Measurements from ENCODE around the gene ADAMTSL5. TPM values are rescaled to one million over a fixed set of nuclear protein-coding genes. Genes with fewer than 3 reads are reported as not detected.
A peak's percentile ranks its signal among the peaks of the same experiment; 100 is the strongest.

Gene ADAMTSL5
- total RNA-seq, 5 donors from 2014 or later (not counting 1 experiment from before 2014, with no cell fraction given) = 5.7 to 7.9 (median 6.9) TPM

- peak; percentile 21 to 30 (median 26) for ATAC-seq (replicated peaks in 1 of 4)
- Mint-ChIP-seq H3K36me3 (no peaks in the 10 kb centered on the region), H3K4me3 (peak overlapping the region; percentile 64 to 78 (median 71)), H3K27ac (no peak overlapping the region), H3K9me3 (no peaks in the 10 kb centered on the region), H3K27me3 (peaks cover 0 to 7% of the 10 kb centered on the region in 2 donors), H3K4me1 (peaks cover 11 to 19% (median 12%) of the 10 kb centered on the region in 3 donors)
- peaks cover 5 to 8% of the 10 kb centered on the region in 2 donors for H3K36me3 ChIP-seq (ENCODE audit: control insufficient read depth in 2 of 2, extremely low read depth in 1 of 2, insufficient read depth in 1 of 2, low read length in 1 of 2)
- CTCF ChIA-PET = no interaction called here
- no peak overlapping the region for H3K27ac ChIP-seq (ENCODE audit: low read length)
- H3K27me3 ChIP-seq (replicated peaks in 1 of 2; ENCODE audit: control insufficient read depth in 2 of 2, extremely low read depth in 1 of 2, insufficient read depth in 2 of 2, low read length in 1 of 2) = peaks cover 0 to 60% of the 10 kb centered on the region in 2 experiments
- H3K9me3 ChIP-seq = no peaks in the 10 kb centered on the region
- 14% methylated on average over 20 of the region's 28 CpGs for WGBS (ENCODE audit: insufficient coverage)
- POLR2A ChIA-PET = interaction anchor here in 1 of 2 donors (0.6 kb wide), 1 partner anchor 202 kb away, joined by 4 read pairs; the partner anchor contains the start of gene CIRBP
- H3K4me1 ChIP-seq (ENCODE audit: control insufficient read depth in 1 of 2, extremely low read depth in 1 of 2, insufficient read depth in 2 of 2, low read length in 2 of 2) = peaks cover 11 to 68% of the 10 kb centered on the region in 2 experiments
- H3K4me3 ChIP-seq (ENCODE audit: control insufficient read depth in 1 of 2, extremely low read depth in 1 of 2, low read length in 1 of 2) = peak overlapping the region; percentile 53 to 72
- DNase-seq = peak in 1 of 35 experiments; percentile 44
These were observed 41.8 kb downstream of the ADAMTSL5 start for GRCh38 chr19:1471010-1471514.

GRCh38 chr19:1470305-1471009 is 42.4 kb downstream of the ADAMTSL5 start:
- peaks cover 11 to 19% (median 12%) of the 10 kb centered on the region in 3 donors for H3K4me1 Mint-ChIP-seq
- CTCF ChIA-PET = no interaction called here
- Histone ChIP-seq H3K9me3 (no peaks in the 10 kb centered on the region), H3K4me1 (ENCODE audit: control insufficient read depth in 1 of 2, extremely low read depth in 1 of 2, insufficient read depth in 2 of 2, low read length in 2 of 2) (peaks cover 11 to 69% of the 10 kb centered on the region in 2 experiments), H3K4me3 (ENCODE audit: control insufficient read depth in 1 of 2, extremely low read depth in 1 of 2, low read length in 1 of 2) (peak overlapping the region; percentile 53 to 72), H3K36me3 (ENCODE audit: control insufficient read depth in 2 of 2, extremely low read depth in 1 of 2, insufficient read depth in 1 of 2, low read length in 1 of 2) (peaks cover 3 to 5% of the 10 kb centered on the region in 2 donors), H3K27ac (ENCODE audit: low read length) (no peak overlapping the region), H3K27me3 (replicated peaks in 1 of 2; ENCODE audit: control insufficient read depth in 2 of 2, extremely low read depth in 1 of 2, insufficient read depth in 2 of 2, low read length in 1 of 2) (peaks cover 0 to 66% of the 10 kb centered on the region in 2 experiments)
- no peaks in the 10 kb centered on the region for H3K36me3 Mint-ChIP-seq
- no peaks in the 10 kb centered on the region for H3K9me3 Mint-ChIP-seq
- no peak overlapping the region for H3K27ac Mint-ChIP-seq
- under 1% methylated on average over 64 of the region's 67 CpGs for WGBS (ENCODE audit: insufficient coverage)
- H3K4me3 Mint-ChIP-seq = peak overlapping the region; percentile 68 to 78 (median 71)
- H3K27me3 Mint-ChIP-seq = peaks cover 0 to 9% of the 10 kb centered on the region in 2 donors
- DNase-seq (peak; percentile 30 to 80 (median 62)), ATAC-seq (replicated peaks in 1 of 4) (peak; percentile 70 to 76 (median 74))
- POLR2A ChIA-PET = no interaction called here

DNA sequence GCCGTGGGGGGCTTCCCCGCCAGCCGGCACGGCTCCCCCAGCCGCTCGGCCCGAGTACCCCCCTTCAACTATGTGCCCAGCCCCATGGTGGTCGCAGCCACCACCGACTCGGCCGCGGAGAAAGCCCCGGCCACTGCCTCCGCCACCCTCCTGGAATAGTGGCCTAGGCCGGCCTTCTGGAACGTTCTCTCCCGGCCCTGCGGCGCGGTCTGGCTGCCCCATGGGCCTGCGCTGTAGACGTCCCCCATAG is 42.8 kb downstream of the ADAMTSL5 start:
- Mint-ChIP-seq H3K4me3 (peak overlapping the region; percentile 68 to 78 (median 71)), H3K27me3 (peaks cover 0 to 9% of the 10 kb centered on the region in 2 donors), H3K27ac (no peak overlapping the region), H3K36me3 (no peaks in the 10 kb centered on the region), H3K9me3 (no peaks in the 10 kb centered on the region), H3K4me1 (peaks cover 11 to 19% (median 12%) of the 10 kb centered on the region in 3 donors)
- peaks cover 0 to 70% of the 10 kb centered on the region in 2 experiments for H3K27me3 ChIP-seq (replicated peaks in 1 of 2; ENCODE audit: control insufficient read depth in 2 of 2, extremely low read depth in 1 of 2, insufficient read depth in 2 of 2, low read length in 1 of 2)
- H3K36me3 ChIP-seq (ENCODE audit: control insufficient read depth in 2 of 2, extremely low read depth in 1 of 2, insufficient read depth in 1 of 2, low read length in 1 of 2) = peaks cover 3 to 5% of the 10 kb centered on the region in 2 donors
- H3K4me1 ChIP-seq (ENCODE audit: control insufficient read depth in 1 of 2, extremely low read depth in 1 of 2, insufficient read depth in 2 of 2, low read length in 2 of 2) = peaks cover 11 to 69% of the 10 kb centered on the region in 2 experiments
- ChIA-PET CTCF (no interaction called here), POLR2A (no interaction called here)
- H3K9me3 ChIP-seq = no peaks in the 10 kb centered on the region
- WGBS (ENCODE audit: insufficient coverage) = 5% methylated on average over 17 of the region's 22 CpGs
- H3K4me3 ChIP-seq (ENCODE audit: control insufficient read depth in 1 of 2, extremely low read depth in 1 of 2, low read length in 1 of 2) = peak overlapping the region; percentile 53 to 72
- no peak overlapping the region for H3K27ac ChIP-seq (ENCODE audit: low read length)
- DNase-seq (no peak), ATAC-seq (replicated peaks in 1 of 4) (no peak)

GRCh38 chr19:1469255-1470054 is 43.4 kb downstream of the ADAMTSL5 start:
- peak in 4 of 35 experiments; percentile 20 to 55 (median 37) for DNase-seq
- peaks cover 0 to 75% of the 10 kb centered on the region in 2 experiments for H3K27me3 ChIP-seq (replicated peaks in 1 of 2; ENCODE audit: control insufficient read depth in 2 of 2, extremely low read depth in 1 of 2, insufficient read depth in 2 of 2, low read length in 1 of 2)
- WGBS (ENCODE audit: insufficient coverage) = 2% methylated on average over 117 of the region's 117 CpGs
- H3K4me3 ChIP-seq (ENCODE audit: control insufficient read depth in 1 of 2, extremely low read depth in 1 of 2, low read length in 1 of 2) = peak overlapping the region; percentile 53 to 72
- no peaks in the 10 kb centered on the region for H3K36me3 Mint-ChIP-seq
- H3K4me3 Mint-ChIP-seq = peak overlapping the region in 1 of 3 donors; percentile 78
- H3K9me3 Mint-ChIP-seq = no peaks in the 10 kb centered on the region
- H3K27ac Mint-ChIP-seq = no peak overlapping the region
- peak; percentile 26 to 50 (median 46) for ATAC-seq (replicated peaks in 1 of 4)
- H3K9me3 ChIP-seq = no peaks in the 10 kb centered on the region
- CTCF ChIA-PET = interaction anchor here in 1 of 2 donors (0.6 kb wide), 1 partner anchor 285 kb away, joined by 4 read pairs; no protein-coding TSS in a partner anchor
- H3K4me1 ChIP-seq (ENCODE audit: control insufficient read depth in 1 of 2, extremely low read depth in 1 of 2, insufficient read depth in 2 of 2, low read length in 2 of 2) = peaks cover 11 to 69% of the 10 kb centered on the region in 2 experiments
- H3K4me1 Mint-ChIP-seq = peaks cover 9 to 19% (median 12%) of the 10 kb centered on the region in 3 donors
- peaks cover 0 to 11% of the 10 kb centered on the region in 2 donors for H3K27me3 Mint-ChIP-seq
- POLR2A ChIA-PET = no interaction called here
- H3K27ac ChIP-seq (ENCODE audit: low read length) = no peak overlapping the region
- H3K36me3 ChIP-seq (ENCODE audit: control insufficient read depth in 2 of 2, extremely low read depth in 1 of 2, insufficient read depth in 1 of 2, low read length in 1 of 2) = peaks cover under 1 to 3% of the 10 kb centered on the region in 2 donors

GRCh38 chr19:1468821-1469254 is 44.0 kb downstream of the ADAMTSL5 start:
- Mint-ChIP-seq H3K9me3 (no peaks in the 10 kb centered on the region), H3K27me3 (peaks cover 0 to 11% of the 10 kb centered on the region in 2 donors), H3K4me3 (peak overlapping the region; percentile 3 to 54 (median 25)), H3K36me3 (no peaks in the 10 kb centered on the region), H3K4me1 (peaks cover 8 to 19% (median 12%) of the 10 kb centered on the region in 3 donors), H3K27ac (no peak overlapping the region)
- POLR2A ChIA-PET = no interaction called here
- WGBS (ENCODE audit: insufficient coverage) = 1% methylated on average over 47 of the region's 47 CpGs
- Histone ChIP-seq H3K36me3 (ENCODE audit: control insufficient read depth in 2 of 2, extremely low read depth in 1 of 2, insufficient read depth in 1 of 2, low read length in 1 of 2) (peaks cover 0 to 3% of the 10 kb centered on the region in 2 donors), H3K27ac (ENCODE audit: low read length) (no peak overlapping the region), H3K4me3 (ENCODE audit: control insufficient read depth in 1 of 2, extremely low read depth in 1 of 2, low read length in 1 of 2) (peak overlapping the region in 1 of 2 donors; percentile 25), H3K4me1 (ENCODE audit: control insufficient read depth in 1 of 2, extremely low read depth in 1 of 2, insufficient read depth in 2 of 2, low read length in 2 of 2) (peaks cover 11 to 69% of the 10 kb centered on the region in 2 experiments), H3K27me3 (replicated peaks in 1 of 2; ENCODE audit: control insufficient read depth in 2 of 2, extremely low read depth in 1 of 2, insufficient read depth in 2 of 2, low read length in 1 of 2) (peaks cover 0 to 80% of the 10 kb centered on the region in 2 experiments), H3K9me3 (no peaks in the 10 kb centered on the region)
- ATAC-seq (replicated peaks in 1 of 4) (peak in 3 of 4 experiments; percentile 2 to 8 (median 2)), DNase-seq (peak in 2 of 35 experiments; percentile 31 to 39)
- CTCF ChIA-PET = no interaction called here

GRCh38 chr19:1468274-1468820 is 44.5 kb downstream of the ADAMTSL5 start:
- POLR2A ChIA-PET = no interaction called here
- peak overlapping the region; percentile 54 to 58 (median 57) for H3K4me3 Mint-ChIP-seq

More at GRCh38 chr19:1468274-1468820, 44.5 kb downstream of the ADAMTSL5 start:
- H3K27ac ChIP-seq (ENCODE audit: low read length) = no peak overlapping the region
- H3K27me3 ChIP-seq (replicated peaks in 1 of 2; ENCODE audit: control insufficient read depth in 2 of 2, extremely low read depth in 1 of 2, insufficient read depth in 2 of 2, low read length in 1 of 2) = peaks cover 0 to 78% of the 10 kb centered on the region in 2 experiments
- ATAC-seq (replicated peaks in 1 of 4) = no peak
- peaks cover 0 to under 1% of the 10 kb centered on the region in 2 donors for H3K36me3 ChIP-seq (ENCODE audit: control insufficient read depth in 2 of 2, extremely low read depth in 1 of 2, insufficient read depth in 1 of 2, low read length in 1 of 2)
- H3K4me3 ChIP-seq (ENCODE audit: control insufficient read depth in 1 of 2, extremely low read depth in 1 of 2, low read length in 1 of 2) = peak overlapping the region in 1 of 2 donors; percentile 5
- no peaks in the 10 kb centered on the region for H3K9me3 ChIP-seq
- peaks cover 0 to 13% of the 10 kb centered on the region in 2 donors for H3K27me3 Mint-ChIP-seq
- peaks cover 8 to 18% (median 9%) of the 10 kb centered on the region in 3 donors for H3K4me1 Mint-ChIP-seq
- no peak for DNase-seq
- H3K4me1 ChIP-seq (ENCODE audit: control insufficient read depth in 1 of 2, extremely low read depth in 1 of 2, insufficient read depth in 2 of 2, low read length in 2 of 2) = peaks cover 11 to 69% of the 10 kb centered on the region in 2 experiments
- CTCF ChIA-PET = no interaction called here
- H3K27ac Mint-ChIP-seq = no peak overlapping the region
- no peaks in the 10 kb centered on the region for H3K9me3 Mint-ChIP-seq
- no peaks in the 10 kb centered on the region for H3K36me3 Mint-ChIP-seq
- WGBS (ENCODE audit: insufficient coverage) = 9% methylated on average over 42 of the region's 49 CpGs
